GM23338 (cell line): ENCODE results near the gene FAF1. TPM values are rescaled to one million over a fixed set of nuclear protein-coding genes. Genes with fewer than 3 reads are reported as not detected.

Experiments used
- ATAC-seq: fragments of 200-7000 bp; cut with Tn5 transposase; 3 replicates; pipeline ENCODE4 v1.9.1; 2020
- DNase-seq: peaks from one replicate; pipeline ENCODE4 v3.0.0-alpha.2; 2015; ENCODE audit warnings: low spot score
- H2AFZ ChIP-seq: fragments of 200-600 bp; sonication (generic); 2 replicates; pipeline ENCODE4 v1.8.0; 2016; ENCODE audit warnings: antibody characterized with exemption, mild to moderate bottlenecking, moderate library complexity
- H3F3A ChIP-seq: fragments of 200-600 bp; sonication (generic); replicated peaks from 2 replicates; pipeline ENCODE4 v1.8.0; 2017; ENCODE audit warnings: antibody characterized with exemption, mixed run types, low read depth
- H3K27ac ChIP-seq: fragments of 200-600 bp; sonication (generic); 2 replicates; pipeline ENCODE4 v1.6.1; 2016; ENCODE audit warnings: low read depth
- H3K27me3 ChIP-seq: fragments of 200-600 bp; sonication (generic); 2 replicates; pipeline ENCODE4 v1.8.0; 2016; ENCODE audit warnings: mild to moderate bottlenecking, mixed run types, moderate library complexity; ENCODE audit not compliant: insufficient read depth
- H3K36me3 ChIP-seq: fragments of 200-600 bp; sonication (generic); 2 replicates; pipeline ENCODE4 v1.8.0; 2016; ENCODE audit warnings: mild to moderate bottlenecking; ENCODE audit not compliant: insufficient read depth
- H3K4me1 ChIP-seq: fragments of 200-600 bp; sonication (generic); 2 replicates; pipeline ENCODE4 v1.8.0; 2016; ENCODE audit warnings: mild to moderate bottlenecking, moderate library complexity; ENCODE audit not compliant: insufficient read depth
- H3K4me2 ChIP-seq: fragments of 200-600 bp; sonication (generic); 2 replicates; pipeline ENCODE4 v1.7.1; 2017; ENCODE audit warnings: mixed run types
- H3K4me3 ChIP-seq: fragments of 200-600 bp; sonication (generic); 2 replicates; pipeline ENCODE4 v1.6.1; 2016; ENCODE audit warnings: mixed run types
- H3K79me2 ChIP-seq: fragments of 200-600 bp; sonication (generic); replicated peaks from 2 replicates; pipeline ENCODE4 v1.8.0; 2017; ENCODE audit warnings: mild to moderate bottlenecking; ENCODE audit not compliant: insufficient read depth
- H3K9me2 ChIP-seq: fragments of 200-600 bp; sonication (generic); 2 replicates; pipeline ENCODE4 v1.8.0; 2017; ENCODE audit not compliant: insufficient read depth
- H4K20me1 ChIP-seq: fragments of 200-600 bp; sonication (generic); replicated peaks from 2 replicates; pipeline ENCODE4 v1.8.0; 2017; ENCODE audit warnings: mild to moderate bottlenecking; ENCODE audit not compliant: insufficient read depth
- H3K27ac Mint-ChIP-seq: 2 replicates; pipeline ENCODE4 v1.8.0; 2020; ENCODE audit warnings: inconsistent platforms, mild to moderate bottlenecking, moderate library complexity, mixed read lengths
- H3K27me3 Mint-ChIP-seq: 3 replicates; pipeline ENCODE4 v1.8.0; 2022; ENCODE audit warnings: low read depth, mild to moderate bottlenecking, moderate library complexity, mixed read lengths, inconsistent platforms; ENCODE audit not compliant: insufficient read depth, poor library complexity
- H3K36me3 Mint-ChIP-seq: 3 replicates; pipeline ENCODE4 v1.8.0; 2021; ENCODE audit warnings: low read depth, mild to moderate bottlenecking, inconsistent platforms, moderate library complexity, mixed read lengths
- H3K4me1 Mint-ChIP-seq: 3 replicates; pipeline ENCODE4 v1.8.0; 2020; ENCODE audit warnings: mild to moderate bottlenecking, inconsistent platforms, mixed read lengths
- H3K4me3 Mint-ChIP-seq: 3 replicates; pipeline ENCODE4 v1.8.0; 2021; ENCODE audit warnings: moderate library complexity, mild to moderate bottlenecking, inconsistent platforms, mixed read lengths
- H3K9me3 Mint-ChIP-seq: 3 replicates; pipeline ENCODE4 v1.8.0; 2020; ENCODE audit warnings: moderate library complexity, mild to moderate bottlenecking, inconsistent platforms, mixed read lengths
- CREB1 ChIP-seq: fragments of 250-450 bp; sonication (Bioruptor Pico); IDR thresholded peaks from 2 replicates; pipeline ENCODE4 v1.5.0; 2020; ENCODE audit warnings: low read depth, mild to moderate bottlenecking, moderate library complexity
- CTCF ChIP-seq, 2 experiments: fragments of 200-600 bp in 1 of 2; sonication (generic) in 1 of 2; conservative IDR thresholded peaks; 2 replicates each; pipeline versions ENCODE4 v1.5.1 to v1.6.1; 2016 to 2017; ENCODE audit warnings: antibody characterized with exemption in 2 of 2, low read depth in 2 of 2, mild to moderate bottlenecking in 2 of 2, moderate library complexity in 1 of 2
- ETS1 ChIP-seq: IDR thresholded peaks from 2 replicates; pipeline ENCODE4 v1.6.1; 2016; ENCODE audit warnings: antibody characterized with exemption
- EZH2 ChIP-seq: fragments of 200-600 bp; sonication (generic); IDR thresholded peaks from one replicate; pipeline ENCODE4 v1.8.0; 2017; ENCODE audit warnings: antibody characterized with exemption, mild to moderate bottlenecking, low read depth; ENCODE audit not compliant: unreplicated experiment
- EZH2phosphoT487 ChIP-seq: fragments of 200-600 bp; sonication (generic); IDR thresholded peaks from one replicate; pipeline ENCODE4 v1.8.1; 2018; ENCODE audit warnings: antibody characterized with exemption; ENCODE audit not compliant: unreplicated experiment
- JUNB ChIP-seq: IDR thresholded peaks from one replicate; pipeline ENCODE4 v1.6.1; 2016; ENCODE audit warnings: antibody characterized with exemption; ENCODE audit not compliant: unreplicated experiment
- NANOG ChIP-seq: IDR thresholded peaks from 2 replicates; pipeline ENCODE4 v1.6.1; 2016; ENCODE audit warnings: antibody characterized with exemption, borderline replicate concordance
- POLR2AphosphoS5 ChIP-seq: IDR thresholded peaks from 2 replicates; pipeline ENCODE4 v1.6.1; 2016; ENCODE audit warnings: antibody characterized with exemption, low read depth
- REST ChIP-seq: IDR thresholded peaks from one replicate; pipeline ENCODE4 v1.6.1; 2018; ENCODE audit warnings: antibody characterized with exemption; ENCODE audit not compliant: unreplicated experiment
- STAT1 ChIP-seq: IDR thresholded peaks from one replicate; pipeline ENCODE4 v1.6.1; 2016; ENCODE audit warnings: antibody characterized with exemption; ENCODE audit not compliant: unreplicated experiment
- ZNF114 ChIP-seq: fragments of 250-450 bp; sonication (Bioruptor Pico); IDR thresholded peaks from 2 replicates; pipeline ENCODE4 v1.5.0; 2020; ENCODE audit warnings: mild to moderate bottlenecking, moderate library complexity
- ZNF331 ChIP-seq: fragments of 250-450 bp; sonication (Bioruptor Pico); IDR thresholded peaks from 2 replicates; pipeline ENCODE4 v1.5.0; 2020; ENCODE audit warnings: low read depth, mild to moderate bottlenecking, moderate library complexity
- ZNF462 ChIP-seq: fragments of 250-450 bp; sonication (Bioruptor Pico); IDR thresholded peaks from 2 replicates; pipeline ENCODE4 v1.5.0; 2020; ENCODE audit warnings: mild to moderate bottlenecking, moderate library complexity
- polyA plus RNA-seq: library from polyadenylated mRNA; unstranded; fragments of >200 nt; fragmentation: Nextera tagmentation; extraction: Ambion mirVana; gene quantifications from 2 replicates; pipeline ENCODE4 v1.2.1, GENCODE V29; 2016
- total RNA-seq: library from RNA; depleted of rRNA; stranded (reverse); fragments of >200 nt; shearing (Covaris generic); gene quantifications from 2 replicates; pipeline ENCODE4 v1.2.3, GENCODE V29; 2014

FAF1 gene
- total and polyA plus RNA-seq, 2 experiments from 2014 or later: 24.1 to 53.2 TPM

- no peak overlapping the region for H3K27ac Mint-ChIP-seq
- H3K36me3 ChIP-seq: 0 out of 2 replicates have a peak, but pooled peaks cover 10% of the 10 kb centered on the region
- no peak overlapping the region for H3K4me3 ChIP-seq
- H3K79me2 ChIP-seq: peaks cover 41% of the 10 kb centered on the region
- DNase-seq (no peak), ATAC-seq (no peak)
- H3K27ac ChIP-seq: no peak overlapping the region
- peaks cover 11% of the 10 kb centered on the region; the same call in 2 of the 3 replicates for H3K36me3 Mint-ChIP-seq
- peaks cover 19% of the 10 kb centered on the region for H3K9me3 Mint-ChIP-seq
- H3K9me2 ChIP-seq: no peaks in the 10 kb centered on the region
- no peaks in the 10 kb centered on the region for H3F3A ChIP-seq
- TF ChIP-seq CTCF (conservative IDR thresholded peaks at IDR 0.05; ENCODE audit: low read depth in 2 of 2) (no peak), NANOG (no peak), ETS1 (no peak), CREB1 (no peak), STAT1 (no peak), EZH2 (no peak), ZNF462 (CRISPR knock-in tag) (no peak), EZH2phosphoT487 (no peak), POLR2AphosphoS5 (no peak), REST (no peak), ZNF114 (CRISPR knock-in tag) (no peak), ZNF331 (CRISPR knock-in tag) (no peak), JUNB (no peak)
- no peaks in the 10 kb centered on the region for H3K4me1 Mint-ChIP-seq
- H2AFZ ChIP-seq: no peak overlapping the region
- H3K4me3 Mint-ChIP-seq: no peak overlapping the region
- no peaks in the 10 kb centered on the region for H3K27me3 Mint-ChIP-seq
- no peaks in the 10 kb centered on the region for H4K20me1 ChIP-seq
- H3K27me3 ChIP-seq: no peaks in the 10 kb centered on the region
- H3K4me2 ChIP-seq: no peak overlapping the region
- no peaks in the 10 kb centered on the region for H3K4me1 ChIP-seq
These were observed 102.4 kb downstream of the FAF1 start for GRCh38 chr1:50857702-50858101.
